DND-41 (cell line): ENCODE results near the gene MYADML2.
"Not testable (repeated sequence)": the region's sequence is repeated elsewhere in the genome, so short reads cannot be mapped to it uniquely, and the experiment has no call there.

ENCODE experiments used
- CTCF ChIP-seq: IDR thresholded peaks from 2 replicates; pipeline ENCODE4 v1.5.1; 2012; ENCODE audit warnings: borderline replicate concordance, low read length, moderate library complexity, mild to moderate bottlenecking; ENCODE audit not compliant: poor library complexity, severe bottlenecking; ENCODE audit errors: extremely low read depth
- EZH2 ChIP-seq: IDR thresholded peaks from 3 replicates; pipeline ENCODE4 v1.6.1; 2012; ENCODE audit warnings: borderline replicate concordance, low read depth, mild to moderate bottlenecking, moderate library complexity, low read length, inconsistent platforms; ENCODE audit not compliant: severe bottlenecking

- not testable (repeated sequence) for TF ChIP-seq CTCF, EZH2
These were observed 34.5 kb upstream of the MYADML2 start for GRCh38 chr17:81981511-81981910.
